Measurements from ENCODE around the gene AFF2.

DNA sequence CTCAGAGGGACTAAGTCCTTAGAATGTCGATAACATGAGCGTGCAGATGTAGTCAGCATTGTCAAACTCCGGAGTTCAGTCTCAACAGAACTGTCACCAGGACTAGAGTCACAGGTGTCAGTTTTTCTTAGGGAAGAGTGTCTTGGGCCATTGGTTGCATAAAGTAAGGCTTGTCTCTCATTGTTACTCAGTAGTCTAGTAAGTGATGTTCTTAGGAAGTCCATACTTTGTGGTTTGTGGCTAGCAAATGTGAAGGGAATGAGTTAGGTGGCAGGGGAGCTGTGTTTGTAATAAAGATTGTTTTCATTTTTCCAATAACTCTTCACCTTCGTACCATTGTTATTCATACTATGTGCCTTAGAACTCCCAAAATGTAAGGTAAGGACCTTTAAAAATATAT is 119.6 kb downstream of the AFF2 start:
- TF ChIP-seq POLR2A (IDR thresholded peaks at IDR 0.05; ENCODE audit: borderline replicate concordance, extremely low read depth, insufficient read depth, insufficient read length) = no peak
- TF ChIP-seq, protein P1, sequence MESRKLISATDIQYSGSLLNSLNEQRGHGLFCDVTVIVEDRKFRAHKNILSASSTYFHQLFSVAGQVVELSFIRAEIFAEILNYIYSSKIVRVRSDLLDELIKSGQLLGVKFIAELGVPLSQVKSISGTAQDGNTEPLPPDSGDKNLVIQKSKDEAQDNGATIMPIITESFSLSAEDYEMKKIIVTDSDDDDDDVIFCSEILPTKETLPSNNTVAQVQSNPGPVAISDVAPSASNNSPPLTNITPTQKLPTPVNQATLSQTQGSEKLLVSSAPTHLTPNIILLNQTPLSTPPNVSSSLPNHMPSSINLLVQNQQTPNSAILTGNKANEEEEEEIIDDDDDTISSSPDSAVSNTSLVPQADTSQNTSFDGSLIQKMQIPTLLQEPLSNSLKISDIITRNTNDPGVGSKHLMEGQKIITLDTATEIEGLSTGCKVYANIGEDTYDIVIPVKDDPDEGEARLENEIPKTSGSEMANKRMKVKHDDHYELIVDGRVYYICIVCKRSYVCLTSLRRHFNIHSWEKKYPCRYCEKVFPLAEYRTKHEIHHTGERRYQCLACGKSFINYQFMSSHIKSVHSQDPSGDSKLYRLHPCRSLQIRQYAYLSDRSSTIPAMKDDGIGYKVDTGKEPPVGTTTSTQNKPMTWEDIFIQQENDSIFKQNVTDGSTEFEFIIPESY (IDR thresholded peaks at IDR 0.05; ENCODE audit: extremely low read depth, insufficient replicate concordance, low read length) = no peak
- TF ChIP-seq, protein P2, sequence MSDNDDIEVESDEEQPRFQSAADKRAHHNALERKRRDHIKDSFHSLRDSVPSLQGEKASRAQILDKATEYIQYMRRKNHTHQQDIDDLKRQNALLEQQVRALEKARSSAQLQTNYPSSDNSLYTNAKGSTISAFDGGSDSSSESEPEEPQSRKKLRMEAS (IDR thresholded peaks at IDR 0.05) = no peak
- TF ChIP-seq POLR2AphosphoS5 (IDR thresholded peaks at IDR 0.05; ENCODE audit: low read depth, low read length) = no peak
- TF ChIP-seq, protein P3, sequence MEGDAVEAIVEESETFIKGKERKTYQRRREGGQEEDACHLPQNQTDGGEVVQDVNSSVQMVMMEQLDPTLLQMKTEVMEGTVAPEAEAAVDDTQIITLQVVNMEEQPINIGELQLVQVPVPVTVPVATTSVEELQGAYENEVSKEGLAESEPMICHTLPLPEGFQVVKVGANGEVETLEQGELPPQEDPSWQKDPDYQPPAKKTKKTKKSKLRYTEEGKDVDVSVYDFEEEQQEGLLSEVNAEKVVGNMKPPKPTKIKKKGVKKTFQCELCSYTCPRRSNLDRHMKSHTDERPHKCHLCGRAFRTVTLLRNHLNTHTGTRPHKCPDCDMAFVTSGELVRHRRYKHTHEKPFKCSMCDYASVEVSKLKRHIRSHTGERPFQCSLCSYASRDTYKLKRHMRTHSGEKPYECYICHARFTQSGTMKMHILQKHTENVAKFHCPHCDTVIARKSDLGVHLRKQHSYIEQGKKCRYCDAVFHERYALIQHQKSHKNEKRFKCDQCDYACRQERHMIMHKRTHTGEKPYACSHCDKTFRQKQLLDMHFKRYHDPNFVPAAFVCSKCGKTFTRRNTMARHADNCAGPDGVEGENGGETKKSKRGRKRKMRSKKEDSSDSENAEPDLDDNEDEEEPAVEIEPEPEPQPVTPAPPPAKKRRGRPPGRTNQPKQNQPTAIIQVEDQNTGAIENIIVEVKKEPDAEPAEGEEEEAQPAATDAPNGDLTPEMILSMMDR (IDR thresholded peaks at IDR 0.05 in 2 of 3, conservative IDR thresholded peaks at IDR 0.05 in 1 of 3; ENCODE audit: borderline replicate concordance in 1 of 3, insufficient read depth in 1 of 3, low read depth in 2 of 3, low read length in 2 of 3) = no peak

Measured in HCT116 (cell line).